Placental pericyte (primary cell): ENCODE measurements around the gene ATF7. TPM values are rescaled to one million over a fixed set of nuclear protein-coding genes. Genes with fewer than 3 reads are reported as not detected.

Experiments used
- small RNA-seq: library from RNA; depleted of rRNA; stranded (forward); fragments of <200 nt; gene quantifications from one replicate; pipeline ENCODE3, GENCODE V24; 2012; ENCODE audit warnings: low replicate concordance
- total RNA-seq: library from RNA; depleted of rRNA; stranded (reverse); fragments of >200 nt; gene quantifications from 2 replicates; pipeline ENCODE4 v1.2.3, GENCODE V29; 2012

The ATF7 gene
- 10.3 and 11.9 TPM in 2 replicates for total RNA-seq

DNA sequence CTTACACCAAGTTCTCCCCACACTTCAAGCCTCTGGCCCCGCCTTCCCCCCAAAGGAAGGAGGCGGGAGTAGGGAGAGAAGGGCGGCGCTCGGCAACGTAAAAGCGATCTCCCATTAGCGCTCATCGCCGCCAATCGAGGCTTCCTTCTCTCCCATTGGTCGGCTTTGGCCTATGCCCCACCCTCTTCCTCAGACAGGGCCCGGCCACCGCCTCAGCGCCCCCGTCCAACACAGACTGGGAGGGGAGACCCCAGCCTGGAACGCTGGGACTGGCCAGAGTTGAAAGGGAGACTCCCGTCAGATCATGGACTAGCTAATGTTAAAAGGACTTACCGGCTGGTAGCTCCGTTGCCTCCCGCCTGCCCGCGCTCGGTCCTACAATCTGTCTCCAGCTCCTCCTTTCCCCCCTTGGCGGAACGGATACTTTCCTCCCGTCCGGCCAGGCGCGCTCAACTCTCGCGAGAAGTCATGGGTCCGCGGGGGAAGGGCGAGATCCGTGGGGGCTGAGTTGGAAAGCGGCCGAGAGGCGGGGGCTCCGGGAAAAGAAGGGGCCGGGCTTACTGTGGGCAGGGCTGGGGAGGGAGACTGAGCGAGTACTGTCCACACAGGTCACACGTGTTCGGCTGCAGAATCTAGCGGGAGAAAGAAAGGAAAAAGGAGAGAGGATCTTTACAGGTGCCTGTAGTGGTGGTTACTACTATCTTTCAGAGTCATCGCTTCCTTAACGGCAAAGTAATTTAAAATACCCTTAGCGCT is at the start of gene ATF7:
TSS of gene ATF7 (minus strand) at position 437 of the 756 bp plus-strand sequence. CDS start 25,382 bp downstream, outside the sequence.

DNA sequence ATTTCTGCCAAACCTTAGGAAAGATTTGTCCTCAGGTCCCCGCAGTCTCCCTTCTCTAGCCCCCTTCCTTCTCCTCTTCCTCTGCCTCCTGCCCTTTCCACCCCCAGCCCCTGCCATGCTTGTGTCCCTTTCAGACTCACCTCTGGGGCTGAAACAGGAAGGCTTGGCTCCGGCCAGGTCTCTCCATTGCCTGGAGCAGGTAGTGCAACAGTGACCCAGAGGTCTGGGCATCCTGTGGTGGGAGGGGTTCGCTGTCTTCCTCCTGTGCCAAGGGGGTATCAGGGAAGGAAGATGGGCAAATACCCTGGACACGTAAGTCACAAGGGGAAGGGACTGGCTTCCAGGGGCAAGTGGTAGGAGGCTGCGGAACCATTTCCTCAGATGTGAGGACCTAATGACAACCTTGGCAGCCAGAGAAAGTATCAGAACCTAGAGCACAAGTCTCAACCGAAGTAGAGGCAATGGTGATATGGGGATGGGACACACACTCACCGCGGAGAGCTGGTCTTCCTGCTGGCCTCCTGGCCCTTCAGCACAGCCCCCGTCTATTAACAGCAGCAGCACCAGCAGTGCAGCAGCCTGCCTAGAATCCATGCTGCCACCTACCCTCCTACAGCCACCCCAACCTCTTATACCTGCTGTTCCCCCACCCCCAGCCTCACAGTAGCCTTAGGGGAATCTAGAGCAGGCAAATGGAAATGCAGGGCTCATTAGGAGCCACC is 119.1 kb downstream of the ATF7 start, which contains the start of gene NPFF:
TSS of gene NPFF (minus strand) at position 604 of the 722 bp plus-strand sequence. CDS start at position 594, 10 bp downstream.

DNA sequence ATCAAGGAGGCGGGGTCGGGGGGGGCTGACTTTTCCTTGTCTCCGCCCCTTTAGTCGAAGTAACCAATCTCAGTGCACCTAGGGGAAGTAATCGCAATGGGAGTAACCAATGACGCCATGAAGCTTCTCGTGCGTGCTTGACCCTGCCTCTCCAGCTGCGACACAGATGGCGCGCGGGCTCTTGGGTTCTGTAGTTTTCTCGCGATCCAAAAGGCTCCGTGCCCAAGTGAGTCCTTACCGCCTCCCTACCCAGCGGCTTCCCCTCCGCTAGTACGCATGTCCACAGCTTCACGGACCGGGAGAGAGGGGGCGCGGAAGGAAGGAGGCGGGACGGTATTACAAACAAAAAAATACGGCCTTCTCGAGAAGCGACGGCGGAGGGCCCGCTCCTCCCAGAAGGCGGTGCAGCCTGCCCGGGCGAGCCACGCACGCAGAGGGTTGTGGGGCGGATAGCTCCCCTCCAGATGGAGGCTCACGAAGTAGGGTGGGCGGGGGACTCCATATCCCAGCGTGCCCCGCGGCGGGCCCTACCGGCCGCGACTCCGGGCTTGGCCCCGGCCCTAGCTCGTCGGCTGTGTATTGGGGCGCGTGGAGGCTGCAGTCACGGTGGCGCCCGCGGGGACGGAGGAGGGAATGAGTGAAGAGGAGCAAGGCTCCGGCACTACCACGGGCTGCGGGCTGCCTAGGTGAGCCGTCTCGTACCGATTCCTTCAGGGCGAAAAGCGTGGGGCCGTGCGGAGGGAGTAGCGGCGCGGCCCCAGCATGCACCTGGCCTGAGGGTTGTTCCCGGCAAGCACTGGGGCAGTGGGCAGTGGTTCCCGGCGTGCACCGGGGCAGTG is 125.2 kb downstream of the ATF7 start, which contains the start of gene TARBP2:
TSS of gene TARBP2 (plus strand) at position 508 of the 839 bp plus-strand sequence. CDS start at position 634, 126 bp downstream.

DNA sequence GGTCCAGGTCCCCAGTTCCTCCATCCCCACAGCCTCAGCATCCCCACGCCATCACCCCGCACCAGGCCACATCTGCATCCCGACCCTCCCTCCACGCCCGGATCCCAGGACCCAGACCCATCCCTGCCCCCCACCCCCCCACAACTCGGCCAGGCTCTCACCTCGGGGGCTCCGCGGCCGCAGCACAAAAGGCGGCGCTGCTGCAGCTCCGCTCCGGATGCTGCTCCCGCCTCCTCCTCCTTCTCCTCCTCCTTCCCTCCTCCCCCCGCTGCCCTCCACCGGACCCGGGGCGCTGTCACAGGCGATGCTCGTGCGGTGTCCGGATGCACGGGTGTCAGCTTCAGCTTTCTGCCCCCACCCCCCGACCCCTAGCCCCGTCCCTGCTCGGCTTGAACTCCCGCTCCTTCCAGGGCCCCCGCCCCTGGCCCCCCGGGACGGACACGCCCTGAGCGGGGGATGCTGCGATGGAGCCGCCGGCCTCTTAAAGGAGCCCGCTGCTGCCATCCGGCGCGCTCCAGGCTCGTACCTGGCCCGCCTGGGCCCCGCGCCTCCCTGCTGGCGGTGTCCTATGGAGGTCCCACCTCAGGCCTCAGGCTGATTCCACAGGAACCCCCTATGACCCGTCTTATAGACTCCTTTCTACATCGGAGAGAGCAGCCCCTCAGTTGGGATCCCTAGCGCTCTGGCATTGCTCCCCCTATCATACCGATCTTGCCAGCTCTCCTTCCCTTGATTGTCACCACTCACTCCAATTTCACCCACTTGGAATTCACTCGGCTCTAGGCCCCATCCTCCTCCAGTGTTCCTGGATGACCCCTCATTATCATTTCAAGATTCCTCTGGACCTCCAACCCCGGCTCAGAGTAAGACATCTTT is 126.7 kb downstream of the ATF7 start, which contains the start of gene MAP3K12:
TSS of gene MAP3K12 (minus strand) at position 193 of the 876 bp plus-strand sequence. CDS start 12,067 bp downstream, outside the sequence.

Small RNA genes lying within 50 kb of the gene (small RNA-seq; reads per million reads assigned to genes)
- gene AC023509.3 = not detected

Other genes with a start within 250 kb of the ATF7 start
- gene SP1, start 246.2 kb downstream of the ATF7 start, total RNA-seq = 40.3 and 62.7 TPM in 2 replicates
- gene AMHR2, start 202.5 kb downstream of the ATF7 start, total RNA-seq = 0.44 TPM in 1 of 2 replicates, not detected in the other
- gene PRR13, start 184.6 kb downstream of the ATF7 start, total RNA-seq = 58.6 and 60.4 TPM in 2 replicates
- 257 and 391 TPM in 2 replicates for gene PCBP2, start 174.3 kb downstream of the ATF7 start, total RNA-seq
- gene MAP3K12, start 126.9 kb downstream of the ATF7 start, total RNA-seq = 38.5 and 50.6 TPM in 2 replicates
- gene TARBP2, start 125.1 kb downstream of the ATF7 start, total RNA-seq = 53.4 and 65.9 TPM in 2 replicates
- gene NPFF, start 118.9 kb downstream of the ATF7 start, total RNA-seq = not detected in 2 replicates
- 116 and 189 TPM in 2 replicates for gene ATP5MC2, start 49.7 kb upstream of the ATF7 start, total RNA-seq
- gene CALCOCO1, start 101.1 kb upstream of the ATF7 start, total RNA-seq = 68.7 and 172 TPM in 2 replicates
- not detected in 2 replicates for gene CISTR, start 125.6 kb upstream of the ATF7 start, total RNA-seq